Body of pancreas (tissue), 4 donors: ENCODE data around the gene ETV5.

ENCODE experiments used
- POLR2A ChIP-seq, 3 donors: fragments of 450-650 bp; IDR thresholded peaks; one replicate each; pipeline ENCODE4 v1.6.1; 2016; ENCODE audit warnings: antibody characterized with exemption in 3 of 3, mild to moderate bottlenecking in 2 of 3
- TF ChIP-seq, protein P1 (sequence below), 7 experiments: fragments of 450-650 bp in 4 of 7; fragments of 200-600 bp in 3 of 7; sonication (generic) in 3 of 7; IDR thresholded peaks; one replicate each; pipeline ENCODE4 v1.5.1; 2016 to 2019; ENCODE audit warnings: antibody characterized with exemption in 7 of 7

- TF ChIP-seq, protein P1, sequence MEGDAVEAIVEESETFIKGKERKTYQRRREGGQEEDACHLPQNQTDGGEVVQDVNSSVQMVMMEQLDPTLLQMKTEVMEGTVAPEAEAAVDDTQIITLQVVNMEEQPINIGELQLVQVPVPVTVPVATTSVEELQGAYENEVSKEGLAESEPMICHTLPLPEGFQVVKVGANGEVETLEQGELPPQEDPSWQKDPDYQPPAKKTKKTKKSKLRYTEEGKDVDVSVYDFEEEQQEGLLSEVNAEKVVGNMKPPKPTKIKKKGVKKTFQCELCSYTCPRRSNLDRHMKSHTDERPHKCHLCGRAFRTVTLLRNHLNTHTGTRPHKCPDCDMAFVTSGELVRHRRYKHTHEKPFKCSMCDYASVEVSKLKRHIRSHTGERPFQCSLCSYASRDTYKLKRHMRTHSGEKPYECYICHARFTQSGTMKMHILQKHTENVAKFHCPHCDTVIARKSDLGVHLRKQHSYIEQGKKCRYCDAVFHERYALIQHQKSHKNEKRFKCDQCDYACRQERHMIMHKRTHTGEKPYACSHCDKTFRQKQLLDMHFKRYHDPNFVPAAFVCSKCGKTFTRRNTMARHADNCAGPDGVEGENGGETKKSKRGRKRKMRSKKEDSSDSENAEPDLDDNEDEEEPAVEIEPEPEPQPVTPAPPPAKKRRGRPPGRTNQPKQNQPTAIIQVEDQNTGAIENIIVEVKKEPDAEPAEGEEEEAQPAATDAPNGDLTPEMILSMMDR (IDR thresholded peaks at IDR 0.05): no peak
- TF ChIP-seq POLR2A (IDR thresholded peaks at IDR 0.05): no peak
Measured at GRCh38 chr3:186052096-186052840, 56.6 kb downstream of the ETV5 start.
